Measurements from ENCODE around the gene CDH23.

Gene CDH23

GRCh38 chr10:71796749-71797405 lies 400.2 kb downstream of the CDH23 start:
- no peak for DNase-seq

GRCh38 chr10:71797533-71798307 lies 401.0 kb downstream of the CDH23 start:
- DNase-seq: no peak

GRCh38 chr10:71798308-71798624 lies 401.5 kb downstream of the CDH23 start:
- no peak for DNase-seq

DNA sequence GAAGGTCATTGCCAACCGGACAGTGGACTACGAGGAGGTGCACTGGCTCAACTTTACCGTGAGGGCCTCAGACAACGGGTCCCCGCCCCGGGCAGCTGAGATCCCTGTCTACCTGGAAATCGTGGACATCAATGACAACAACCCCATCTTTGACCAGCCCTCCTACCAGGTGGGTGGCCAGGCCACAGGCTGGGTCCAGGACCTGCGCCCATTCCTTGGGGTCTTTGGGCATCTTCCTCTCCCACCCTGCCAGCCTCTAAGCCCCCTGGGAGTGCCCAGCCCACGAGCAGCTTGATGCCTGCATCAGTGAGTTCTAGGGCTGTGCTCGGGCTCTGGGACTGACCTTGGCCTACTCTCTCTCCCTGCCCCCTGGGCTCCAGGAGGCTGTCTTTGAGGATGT lies 402.4 kb downstream of the CDH23 start:
- DNase-seq: no peak

GRCh38 chr10:71799608-71800453 lies 403.1 kb downstream of the CDH23 start:
- DNase-seq: no peak

DNA sequence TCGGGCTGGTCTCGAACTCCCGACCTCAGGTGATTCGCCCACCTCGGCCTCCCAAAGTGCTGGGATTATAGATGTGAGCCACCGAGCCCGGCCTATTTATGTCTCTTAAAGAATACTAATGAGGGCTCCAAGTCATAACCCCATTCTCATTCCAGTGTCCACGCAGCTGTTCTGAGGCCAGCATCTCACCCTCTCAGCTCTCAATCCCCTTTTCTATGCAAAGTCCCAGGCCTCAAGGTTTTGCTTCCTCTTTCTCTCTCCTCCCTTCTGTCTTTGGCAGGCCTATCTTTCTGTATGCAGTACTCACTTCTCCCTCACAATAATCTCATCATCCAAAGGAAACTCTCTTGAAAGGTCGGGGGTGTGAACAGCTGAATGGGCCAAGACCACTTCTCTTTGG lies 404.6 kb downstream of the CDH23 start:
- DNase-seq: no peak

DNA sequence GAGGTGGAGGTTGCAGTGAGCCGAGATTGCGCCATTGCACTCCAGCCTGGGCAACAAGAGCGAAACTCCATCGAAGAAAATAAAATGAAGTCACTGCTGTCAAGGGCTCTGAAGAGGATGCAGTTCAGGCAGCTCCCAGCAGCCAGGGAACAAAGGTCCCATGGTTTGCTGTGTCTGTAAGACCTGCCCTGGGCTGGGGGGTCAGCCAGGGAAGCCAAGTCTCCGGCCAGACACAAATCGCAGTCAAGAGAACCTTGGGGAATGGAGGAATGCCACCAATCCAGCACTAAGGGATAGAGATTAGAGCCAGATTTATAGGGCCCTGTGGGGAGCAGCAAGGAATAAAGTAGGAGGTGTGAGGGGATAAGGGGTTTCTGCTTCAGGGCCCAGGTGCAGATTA lies 405.5 kb downstream of the CDH23 start:
- no peak for DNase-seq

- no peak for DNase-seq
These were observed 406.2 kb downstream of the CDH23 start for GRCh38 chr10:71802715-71803488.

DNA sequence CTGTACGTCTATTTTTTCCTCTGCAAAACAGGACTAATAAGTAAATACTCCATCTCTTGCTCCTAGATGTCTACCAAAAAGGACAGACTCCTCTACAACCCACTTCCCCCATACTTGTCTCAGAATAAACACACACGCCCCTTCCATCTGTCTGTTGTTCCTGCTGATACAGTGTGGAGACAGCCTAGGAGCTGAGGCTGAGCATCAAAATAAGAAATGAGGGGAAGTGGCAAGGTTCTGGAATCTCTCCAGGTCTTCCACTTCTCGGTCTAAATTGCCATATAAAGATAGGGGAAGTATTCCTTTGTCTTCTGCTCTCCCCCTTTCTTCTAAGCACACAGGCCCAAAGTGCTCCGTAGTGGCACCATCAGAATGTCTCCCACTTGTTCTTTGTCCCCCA lies 407.4 kb downstream of the CDH23 start:
- DNase-seq: no peak

DNA sequence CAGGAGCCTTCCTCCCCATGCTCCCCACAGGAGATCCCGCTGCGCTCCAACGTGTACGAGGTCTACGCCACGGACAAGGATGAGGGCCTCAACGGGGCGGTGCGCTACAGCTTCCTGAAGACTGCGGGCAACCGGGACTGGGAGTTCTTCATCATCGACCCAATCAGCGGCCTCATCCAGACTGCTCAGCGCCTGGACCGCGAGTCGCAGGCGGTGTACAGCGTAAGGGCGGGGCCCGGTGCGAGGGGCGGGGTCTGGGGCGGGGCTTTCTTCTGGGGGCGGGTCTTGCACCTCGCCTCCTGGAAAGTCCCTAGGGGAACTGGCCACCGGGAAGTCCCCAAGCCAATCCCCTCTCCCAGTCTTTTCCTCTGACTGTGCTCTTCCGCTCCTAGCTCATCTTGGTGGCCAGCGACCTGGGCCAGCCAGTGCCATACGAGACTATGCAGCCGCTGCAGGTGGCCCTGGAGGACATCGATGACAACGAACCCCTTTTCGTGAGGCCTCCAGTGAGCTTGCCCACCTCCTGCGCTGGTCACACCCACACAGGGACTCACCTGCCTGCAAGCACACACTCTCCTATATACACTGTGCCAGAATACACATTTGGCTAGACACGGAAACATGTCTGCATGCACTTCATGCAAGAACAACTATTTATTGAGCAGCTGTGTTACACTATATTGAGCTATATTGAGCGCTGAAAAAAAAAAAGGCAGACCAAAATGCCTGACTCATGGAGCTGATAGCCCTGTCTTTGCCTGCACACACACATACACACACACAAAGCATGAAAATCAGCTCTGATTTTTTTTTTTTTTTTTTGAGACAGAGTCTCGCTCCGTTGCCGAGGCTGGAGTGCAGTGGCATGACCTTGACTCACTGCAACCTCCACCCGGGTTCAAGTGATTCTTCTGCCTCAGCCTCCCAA lies 409.3 kb downstream of the CDH23 start:
- no peak for DNase-seq

- DNase-seq: no peak
These were observed 410.2 kb downstream of the CDH23 start for GRCh38 chr10:71806704-71807556.

DNA sequence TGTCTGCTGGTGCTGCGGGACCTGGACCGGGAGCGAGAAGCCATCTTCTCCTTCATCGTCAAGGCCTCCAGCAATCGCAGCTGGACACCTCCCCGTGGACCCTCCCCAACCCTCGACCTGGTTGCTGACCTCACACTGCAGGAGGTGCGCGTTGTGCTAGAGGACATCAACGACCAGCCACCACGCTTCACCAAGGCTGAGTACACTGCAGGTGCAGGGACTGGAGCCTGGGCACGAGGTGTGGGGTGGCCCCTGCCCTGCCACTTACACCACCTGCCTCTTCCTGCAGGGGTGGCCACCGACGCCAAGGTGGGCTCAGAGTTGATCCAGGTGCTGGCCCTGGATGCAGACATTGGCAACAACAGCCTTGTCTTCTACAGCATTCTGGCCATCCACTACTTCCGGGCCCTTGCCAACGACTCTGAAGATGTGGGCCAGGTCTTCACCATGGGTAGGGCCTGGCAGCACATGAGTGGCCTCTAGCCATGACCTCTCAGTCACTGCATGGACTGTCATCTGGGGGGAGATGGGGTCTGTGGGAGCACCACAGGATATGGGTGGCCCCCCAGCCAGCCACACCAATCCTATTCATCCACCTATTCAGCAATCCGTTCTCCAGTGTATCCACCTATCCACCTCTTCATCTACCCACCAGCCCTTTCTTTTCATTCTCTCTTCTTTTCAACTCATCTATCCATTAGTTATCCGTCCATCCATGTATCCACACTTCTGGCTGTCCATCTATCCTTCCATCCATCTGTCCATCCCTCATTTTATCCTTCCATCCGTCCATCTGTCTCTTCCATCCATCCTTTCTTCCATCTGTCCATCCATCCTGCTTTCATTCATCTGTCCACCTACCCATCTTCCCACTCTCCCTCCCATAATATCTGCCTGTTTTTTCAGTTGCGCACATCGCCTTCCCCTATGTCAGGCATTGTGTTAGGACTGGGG lies 411.1 kb downstream of the CDH23 start:
- DNase-seq: no peak

DNA sequence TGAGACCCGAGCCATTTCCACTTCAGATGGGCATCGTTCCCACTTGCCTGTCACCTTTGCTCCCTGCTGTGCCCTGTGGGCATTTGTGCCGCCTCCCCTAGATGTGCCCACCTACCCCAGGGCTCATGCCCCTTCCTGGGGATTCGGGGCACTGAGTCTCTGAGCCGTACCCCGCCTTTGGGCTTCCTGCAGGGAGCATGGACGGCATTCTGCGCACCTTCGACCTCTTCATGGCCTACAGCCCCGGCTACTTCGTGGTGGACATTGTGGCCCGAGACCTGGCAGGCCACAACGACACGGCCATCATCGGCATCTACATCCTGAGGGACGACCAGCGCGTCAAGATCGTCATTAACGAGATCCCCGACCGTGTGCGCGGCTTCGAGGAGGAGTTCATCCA lies 412.9 kb downstream of the CDH23 start:
- DNase-seq: no peak

DNA sequence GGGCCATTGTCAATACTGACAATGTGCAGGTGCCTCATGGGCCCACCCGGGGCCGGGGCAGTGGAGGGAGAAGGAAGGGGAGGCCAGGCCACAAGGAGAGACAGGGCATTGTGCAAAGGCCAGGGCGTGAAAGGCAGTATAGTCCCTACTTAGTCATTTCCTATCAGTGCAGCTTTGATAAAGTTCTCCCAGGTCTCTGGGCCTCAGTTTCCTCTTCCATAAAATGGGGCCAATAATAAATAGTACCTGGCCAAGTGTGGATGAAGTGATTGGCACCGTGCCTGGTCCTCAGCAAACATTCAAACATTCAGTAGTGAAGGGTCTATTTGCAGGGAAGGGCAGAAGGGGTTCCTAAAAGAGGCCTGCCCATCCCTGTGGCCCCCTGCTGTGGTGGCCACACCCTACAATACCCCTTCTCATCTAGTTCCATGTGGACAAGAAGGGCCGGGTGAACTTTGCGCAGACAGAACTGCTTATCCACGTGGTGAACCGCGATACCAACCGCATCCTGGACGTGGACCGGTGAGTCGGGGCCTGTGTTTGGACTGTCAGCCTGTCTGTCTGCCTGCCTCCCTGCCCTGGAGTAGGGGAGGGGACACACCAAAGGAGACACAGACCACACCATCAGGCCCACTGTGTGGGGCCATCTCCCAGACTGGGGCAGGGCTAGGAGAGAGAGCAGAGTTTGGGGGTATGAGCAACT lies 413.5 kb downstream of the CDH23 start:
- DNase-seq: no peak

- no peak for DNase-seq
These were observed 414.6 kb downstream of the CDH23 start for GRCh38 chr10:71811351-71811750.

GRCh38 chr10:71812016-71812912 lies 415.5 kb downstream of the CDH23 start:
- peak; percentile 82 for DNase-seq

GRCh38 chr10:71812913-71813590 lies 416.3 kb downstream of the CDH23 start:
- no peak for DNase-seq
